HTR-8/SVneo (cell line): ENCODE results near the gene NEUROD4.

ENCODE experiments used
- DNase-seq: peaks from one replicate; pipeline ENCODE4 v3.0.0; 2011; ENCODE audit warnings: low spot score, mixed read lengths; ENCODE audit not compliant: insufficient read length
- FAIRE-seq: peaks from 2 replicates; lab custom pipeline; 2011; peaks lifted over from hg19 to GRCh38; lab: Jason Lieb, UNC

The NEUROD4 gene

GRCh38 chr12:54996205-54996604 is 23.6 kb upstream of the NEUROD4 start:
- FAIRE-seq, result no peak
- DNase-seq, result no peak

GRCh38 chr12:54997929-54998522 is 21.7 kb upstream of the NEUROD4 start:
- FAIRE-seq (no peak), DNase-seq (no peak)

- FAIRE-seq, result no peak
Measured at GRCh38 chr12:54998958-54999510, 20.7 kb upstream of the NEUROD4 start.

GRCh38 chr12:55001198-55001868 is 18.4 kb upstream of the NEUROD4 start:
- DNase-seq, result no peak
- no peak for FAIRE-seq

More at GRCh38 chr12:54998958-54999510, 20.7 kb upstream of the NEUROD4 start:
- no peak for DNase-seq

- FAIRE-seq (no peak), DNase-seq (no peak)
Measured at GRCh38 chr12:55002355-55002754, 17.4 kb upstream of the NEUROD4 start.

GRCh38 chr12:55008944-55009585 is 10.7 kb upstream of the NEUROD4 start:
- DNase-seq, result no peak

GRCh38 chr12:55017416-55017925 is 2.3 kb upstream of the NEUROD4 start:
- DNase-seq, result no peak
- no peak for FAIRE-seq

More at GRCh38 chr12:55008944-55009585, 10.7 kb upstream of the NEUROD4 start:
- no peak for FAIRE-seq

GRCh38 chr12:55024575-55024974 is 4.8 kb downstream of the NEUROD4 start:
- DNase-seq (no peak), FAIRE-seq (no peak)

- no peak for DNase-seq
- FAIRE-seq, result no peak
Measured at GRCh38 chr12:55025508-55025907, 5.7 kb downstream of the NEUROD4 start.

GRCh38 chr12:55034218-55034617 is 14.4 kb downstream of the NEUROD4 start:
- DNase-seq, result no peak
- no peak for FAIRE-seq

- FAIRE-seq, result no peak
- no peak for DNase-seq
Measured at GRCh38 chr12:55036326-55037115, 16.7 kb downstream of the NEUROD4 start.

GRCh38 chr12:55037351-55037987 is 17.7 kb downstream of the NEUROD4 start:
- no peak for FAIRE-seq

GRCh38 chr12:55039395-55040354 is 19.9 kb downstream of the NEUROD4 start:
- DNase-seq, result no peak
- no peak for FAIRE-seq

More at GRCh38 chr12:55037351-55037987, 17.7 kb downstream of the NEUROD4 start:
- DNase-seq, result no peak

- DNase-seq, result no peak
- FAIRE-seq, result no peak
Measured at GRCh38 chr12:55041345-55042055, 21.7 kb downstream of the NEUROD4 start.

- FAIRE-seq (no peak), DNase-seq (no peak)
Measured at GRCh38 chr12:55043542-55043941, 23.8 kb downstream of the NEUROD4 start.

GRCh38 chr12:55044135-55044534 is 24.4 kb downstream of the NEUROD4 start:
- FAIRE-seq (no peak), DNase-seq (no peak)

GRCh38 chr12:55049676-55050075 is 29.9 kb downstream of the NEUROD4 start:
- FAIRE-seq (no peak), DNase-seq (no peak)
